ENCODE measurements around the gene SLC43A2.

Gene SLC43A2

DNA sequence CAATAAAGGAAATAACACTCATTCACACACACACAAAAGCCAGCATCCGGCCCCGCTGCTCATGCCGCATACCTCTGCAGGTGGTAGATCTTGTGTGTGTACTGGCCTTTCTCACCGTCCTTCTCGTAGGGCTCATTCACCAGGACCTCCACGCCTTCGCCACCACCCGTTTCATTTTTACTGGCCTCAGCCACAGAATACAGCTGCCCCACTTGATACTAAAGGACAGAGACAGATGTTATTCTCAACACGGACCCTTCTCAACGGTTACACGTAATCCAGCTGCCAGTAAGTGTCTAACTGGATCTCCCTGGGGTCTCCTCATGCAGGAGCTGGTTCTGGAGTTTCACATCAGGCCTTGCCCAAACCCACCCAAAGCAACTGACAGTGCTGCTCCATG lies 75.7 kb downstream of the SLC43A2 start:
- Histone ChIP-seq H3K36me3 (ENCODE audit: control insufficient read depth, insufficient read depth, low read length) (no peaks in the 10 kb centered on the region), H3K4me2 (ENCODE audit: low read length) (no peak overlapping the region), H3K27ac (no peak overlapping the region)

DNA sequence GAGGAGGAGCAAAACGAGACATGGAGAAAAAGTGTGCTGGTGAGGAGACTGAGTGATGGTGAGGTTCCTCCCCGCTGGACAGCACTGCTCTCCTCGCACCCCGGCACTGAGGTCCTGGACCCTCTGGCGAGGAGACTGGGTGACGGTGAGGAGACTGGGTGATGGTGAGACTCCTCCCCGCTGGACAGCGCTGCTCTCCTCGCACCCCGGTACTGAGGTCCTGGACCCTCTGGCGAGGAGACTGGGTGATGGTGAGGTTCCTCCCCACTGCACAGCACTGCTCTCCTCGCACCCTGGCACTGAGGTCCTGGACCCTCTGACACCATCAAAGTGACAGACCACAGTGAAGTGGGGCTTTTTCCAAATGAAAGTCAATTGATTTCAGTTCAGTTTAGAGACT lies 76.9 kb downstream of the SLC43A2 start:
- H3K27ac ChIP-seq = no peak overlapping the region
- H3K79me2 ChIP-seq = peaks cover 30% of the 10 kb centered on the region
- H3K36me3 ChIP-seq (ENCODE audit: control insufficient read depth, insufficient read depth, low read length) = no peaks in the 10 kb centered on the region
- no peaks in the 10 kb centered on the region for H3K9me3 ChIP-seq (ENCODE audit: control insufficient read depth, low read length)
- H2AFZ ChIP-seq = no peak overlapping the region
- no peak overlapping the region for H3K9ac ChIP-seq
- peaks cover 10% of the 10 kb centered on the region for H3K4me1 ChIP-seq
- no peaks in the 10 kb centered on the region for H3K27me3 ChIP-seq (ENCODE audit: control insufficient read depth, insufficient read depth, low read length)
- TF ChIP-seq, protein P1, sequence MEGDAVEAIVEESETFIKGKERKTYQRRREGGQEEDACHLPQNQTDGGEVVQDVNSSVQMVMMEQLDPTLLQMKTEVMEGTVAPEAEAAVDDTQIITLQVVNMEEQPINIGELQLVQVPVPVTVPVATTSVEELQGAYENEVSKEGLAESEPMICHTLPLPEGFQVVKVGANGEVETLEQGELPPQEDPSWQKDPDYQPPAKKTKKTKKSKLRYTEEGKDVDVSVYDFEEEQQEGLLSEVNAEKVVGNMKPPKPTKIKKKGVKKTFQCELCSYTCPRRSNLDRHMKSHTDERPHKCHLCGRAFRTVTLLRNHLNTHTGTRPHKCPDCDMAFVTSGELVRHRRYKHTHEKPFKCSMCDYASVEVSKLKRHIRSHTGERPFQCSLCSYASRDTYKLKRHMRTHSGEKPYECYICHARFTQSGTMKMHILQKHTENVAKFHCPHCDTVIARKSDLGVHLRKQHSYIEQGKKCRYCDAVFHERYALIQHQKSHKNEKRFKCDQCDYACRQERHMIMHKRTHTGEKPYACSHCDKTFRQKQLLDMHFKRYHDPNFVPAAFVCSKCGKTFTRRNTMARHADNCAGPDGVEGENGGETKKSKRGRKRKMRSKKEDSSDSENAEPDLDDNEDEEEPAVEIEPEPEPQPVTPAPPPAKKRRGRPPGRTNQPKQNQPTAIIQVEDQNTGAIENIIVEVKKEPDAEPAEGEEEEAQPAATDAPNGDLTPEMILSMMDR (IDR thresholded peaks at IDR 0.05) = no peak
- no peak overlapping the region for H3K4me3 ChIP-seq (ENCODE audit: low read depth, low read length)
- no peak overlapping the region for H3K4me2 ChIP-seq (ENCODE audit: low read length)

More for the DNA sequence above, 75.7 kb downstream of the SLC43A2 start:
- Histone ChIP-seq H2AFZ (no peak overlapping the region), H3K27me3 (ENCODE audit: control insufficient read depth, insufficient read depth, low read length) (no peaks in the 10 kb centered on the region), H3K4me3 (ENCODE audit: low read depth, low read length) (no peak overlapping the region), H3K9ac (no peak overlapping the region), H3K9me3 (ENCODE audit: control insufficient read depth, low read length) (no peaks in the 10 kb centered on the region), H3K79me2 (peaks cover 38% of the 10 kb centered on the region), H3K4me1 (peaks cover 10% of the 10 kb centered on the region)
- TF ChIP-seq, protein P1 (IDR thresholded peaks at IDR 0.05) = no peak

DNA sequence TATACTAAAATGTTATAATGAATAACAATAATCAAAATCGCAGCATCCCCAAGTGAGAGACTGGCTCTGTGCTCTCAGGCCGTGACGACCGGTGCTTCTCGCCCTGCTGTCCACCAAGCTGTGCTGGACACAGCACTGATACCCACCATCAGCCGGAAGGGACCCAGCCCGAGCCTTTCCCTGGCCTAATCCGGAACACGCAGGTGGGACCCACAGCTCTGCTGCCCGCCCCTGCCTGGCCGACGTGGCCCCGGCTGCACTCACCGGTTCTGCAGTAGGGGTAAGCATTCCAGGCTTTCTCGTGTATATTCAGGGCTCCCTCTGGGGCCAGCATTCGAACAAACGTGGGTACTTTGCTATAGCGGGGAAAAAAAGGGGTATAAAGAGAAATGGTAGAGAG lies 80.6 kb downstream of the SLC43A2 start:
- Histone ChIP-seq H3K9ac (no peak overlapping the region), H3K4me3 (ENCODE audit: low read depth, low read length) (no peak overlapping the region), H3K79me2 (peaks cover 13% of the 10 kb centered on the region), H3K36me3 (ENCODE audit: control insufficient read depth, insufficient read depth, low read length) (no peaks in the 10 kb centered on the region), H3K27me3 (ENCODE audit: control insufficient read depth, insufficient read depth, low read length) (no peaks in the 10 kb centered on the region), H3K4me2 (ENCODE audit: low read length) (no peak overlapping the region), H3K27ac (no peak overlapping the region), H2AFZ (no peak overlapping the region), H3K9me3 (ENCODE audit: control insufficient read depth, low read length) (no peaks in the 10 kb centered on the region), H3K4me1 (no peaks in the 10 kb centered on the region)
- TF ChIP-seq, protein P1 (IDR thresholded peaks at IDR 0.05) = no peak

DNA sequence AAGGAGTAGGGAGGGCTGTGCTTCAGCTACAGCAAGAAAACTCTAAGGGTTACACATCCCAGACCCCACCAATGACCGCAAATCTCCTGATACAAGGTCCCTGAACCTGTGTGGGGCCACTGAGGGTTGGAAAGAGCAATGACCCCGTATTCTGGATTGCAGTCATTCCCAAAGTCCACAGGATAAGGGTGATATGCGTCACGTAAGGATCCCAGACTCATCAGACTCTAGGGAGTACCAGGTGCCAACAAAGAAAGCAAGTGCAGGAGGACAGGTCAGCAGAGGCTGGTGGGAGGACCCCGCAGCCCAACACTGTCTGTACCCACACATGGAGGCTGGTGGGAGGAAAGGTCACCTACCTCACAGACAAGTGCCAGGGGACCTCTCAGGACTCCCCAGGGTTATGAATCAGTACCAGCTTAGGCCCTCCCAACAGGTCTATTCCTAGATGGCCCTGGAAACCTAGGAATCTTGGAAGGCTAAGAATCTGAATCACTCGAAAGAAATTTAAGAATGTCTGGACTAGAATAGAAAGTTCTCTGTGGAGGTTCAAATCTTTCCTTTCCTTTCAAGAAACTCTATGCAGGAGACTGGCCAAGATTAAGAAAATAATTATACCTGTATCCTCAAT lies 82.2 kb downstream of the SLC43A2 start:
- Histone ChIP-seq H2AFZ (no peak overlapping the region), H3K9ac (no peak overlapping the region), H3K4me3 (ENCODE audit: low read depth, low read length) (no peak overlapping the region), H3K27ac (no peak overlapping the region), H3K4me1 (no peaks in the 10 kb centered on the region), H3K4me2 (ENCODE audit: low read length) (no peak overlapping the region), H3K27me3 (ENCODE audit: control insufficient read depth, insufficient read depth, low read length) (no peaks in the 10 kb centered on the region), H3K9me3 (ENCODE audit: control insufficient read depth, low read length) (no peaks in the 10 kb centered on the region), H3K79me2 (peaks cover 11% of the 10 kb centered on the region), H3K36me3 (ENCODE audit: control insufficient read depth, insufficient read depth, low read length) (no peaks in the 10 kb centered on the region)
- TF ChIP-seq, protein P1 (IDR thresholded peaks at IDR 0.05) = no peak

DNA sequence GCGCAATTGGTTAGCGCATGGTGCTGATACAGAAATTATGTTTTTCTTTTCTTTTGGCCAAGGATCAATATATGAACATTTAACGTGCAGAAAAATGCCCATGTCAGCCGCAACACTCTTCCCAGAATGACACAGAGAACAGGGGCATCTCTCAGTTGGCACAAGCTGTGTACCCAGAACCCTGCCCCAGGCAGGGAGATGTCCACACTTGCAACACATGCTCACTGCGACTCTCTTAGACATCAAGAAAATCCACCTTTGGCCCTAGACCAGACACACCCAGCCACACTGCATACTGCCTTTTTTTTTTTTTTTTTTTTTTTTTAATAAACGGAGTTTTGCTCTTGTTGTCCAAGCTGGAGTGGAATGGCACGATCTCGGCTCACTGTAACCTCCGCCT lies 83.0 kb downstream of the SLC43A2 start:
- H3K9ac ChIP-seq = no peak overlapping the region
- H3K4me2 ChIP-seq (ENCODE audit: low read length) = no peak overlapping the region
- no peaks in the 10 kb centered on the region for H3K27me3 ChIP-seq (ENCODE audit: control insufficient read depth, insufficient read depth, low read length)
- H3K36me3 ChIP-seq (ENCODE audit: control insufficient read depth, insufficient read depth, low read length) = no peaks in the 10 kb centered on the region
- no peak overlapping the region for H3K27ac ChIP-seq
- no peaks in the 10 kb centered on the region for H3K9me3 ChIP-seq (ENCODE audit: control insufficient read depth, low read length)
- TF ChIP-seq, protein P1 (IDR thresholded peaks at IDR 0.05) = no peak
- H3K79me2 ChIP-seq = peaks cover 11% of the 10 kb centered on the region
- no peak overlapping the region for H2AFZ ChIP-seq
- no peak overlapping the region for H3K4me3 ChIP-seq (ENCODE audit: low read depth, low read length)
- no peaks in the 10 kb centered on the region for H3K4me1 ChIP-seq

All from parathyroid adenoma (tissue), 2 donors.